Kidney capillary endothelial cell (primary cell): ENCODE measurements around the gene PPME1.

Source experiments
- DNase-seq: peaks from one replicate; pipeline ENCODE4 v3.0.0-alpha.2; 2018; ENCODE audit warnings: low spot score

The PPME1 gene

DNA sequence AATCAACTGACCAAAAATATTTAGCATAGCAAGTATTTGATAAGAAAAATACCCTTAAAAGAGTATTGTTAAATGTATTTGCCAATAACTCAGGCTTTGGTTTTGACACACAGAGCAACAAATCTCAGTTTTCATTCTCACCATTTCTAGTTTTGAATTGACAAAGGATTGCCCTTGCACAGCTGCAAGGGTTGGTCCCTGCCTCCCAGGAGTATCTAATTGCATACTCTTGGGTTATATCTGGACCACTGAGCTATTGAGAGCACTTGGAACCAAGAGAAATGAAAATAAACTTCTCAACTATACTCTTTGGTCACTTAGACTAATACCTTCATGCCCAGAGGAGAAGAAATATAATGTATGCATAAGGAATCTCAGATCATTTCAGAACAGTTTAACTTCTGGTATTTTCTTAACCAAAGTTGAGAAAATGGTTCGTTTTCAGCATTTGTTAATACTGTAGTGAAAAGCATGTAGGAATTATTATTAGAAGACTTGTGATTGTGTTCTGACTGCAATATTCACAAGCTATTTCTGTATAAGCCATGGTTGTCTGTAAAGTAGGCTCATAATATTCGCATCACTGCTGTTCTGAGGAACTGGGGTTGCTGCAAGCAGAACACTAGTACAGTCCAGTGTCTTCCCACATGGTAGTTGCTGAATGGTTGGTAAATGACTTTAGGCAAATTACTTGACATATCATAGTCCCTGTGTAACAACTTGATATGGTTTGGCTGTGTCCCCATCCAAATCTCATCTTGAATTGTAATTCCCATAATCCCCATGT lies 8.2 kb upstream of the PPME1 start:
- no peak for DNase-seq

DNA sequence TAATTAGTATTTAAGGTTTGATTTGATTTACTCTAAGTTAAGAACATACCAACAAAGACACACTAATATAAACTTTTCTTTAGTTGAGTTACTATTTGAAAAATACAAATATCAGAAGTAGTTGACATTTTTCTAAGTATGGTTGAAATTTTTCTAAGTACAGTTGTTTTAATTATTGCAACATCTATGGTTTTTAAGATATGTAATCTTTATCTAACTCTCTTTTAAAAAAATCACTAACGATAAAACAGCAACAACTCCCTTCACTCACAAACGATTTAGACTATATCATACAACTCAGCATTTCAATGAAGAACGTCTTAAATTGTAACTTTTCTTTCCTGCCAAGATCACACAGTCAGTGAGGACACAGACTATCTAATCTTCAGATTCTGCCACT lies 2.3 kb upstream of the PPME1 start:
- no peak for DNase-seq

DNA sequence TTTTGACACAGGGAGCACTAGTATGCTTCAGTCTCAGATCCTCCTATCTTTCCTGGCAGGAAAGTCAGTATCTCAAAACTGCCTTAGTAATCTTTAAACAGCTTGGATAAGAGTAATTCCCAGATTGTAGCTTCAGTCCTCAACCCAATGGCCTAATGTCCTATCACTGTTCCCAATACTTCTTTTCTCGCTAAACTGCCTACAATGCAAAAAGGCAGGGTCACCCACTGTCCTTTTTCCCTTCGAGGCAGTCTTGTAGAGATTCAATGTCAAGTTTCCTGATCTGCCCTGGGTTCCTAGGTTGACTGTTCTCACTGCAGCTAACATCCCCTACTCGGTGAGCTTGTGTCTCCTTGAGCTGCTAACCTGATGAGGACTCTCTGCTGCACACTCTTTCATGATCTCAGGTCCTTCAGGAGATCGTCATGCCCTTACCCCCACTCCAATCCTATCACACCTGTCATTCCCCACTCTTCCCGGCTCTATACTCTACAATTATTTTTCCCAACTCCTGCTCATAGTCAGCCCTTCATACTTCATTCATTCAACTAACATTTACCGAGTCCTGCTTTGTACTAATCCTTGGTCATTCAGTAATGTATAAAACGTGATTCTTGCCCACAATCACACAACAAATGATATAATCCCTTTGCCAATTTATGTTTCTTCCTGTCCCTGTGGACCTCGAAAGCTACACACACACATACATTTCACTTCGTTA lies 1.2 kb upstream of the PPME1 start:
- DNase-seq = peak; percentile 7

DNA sequence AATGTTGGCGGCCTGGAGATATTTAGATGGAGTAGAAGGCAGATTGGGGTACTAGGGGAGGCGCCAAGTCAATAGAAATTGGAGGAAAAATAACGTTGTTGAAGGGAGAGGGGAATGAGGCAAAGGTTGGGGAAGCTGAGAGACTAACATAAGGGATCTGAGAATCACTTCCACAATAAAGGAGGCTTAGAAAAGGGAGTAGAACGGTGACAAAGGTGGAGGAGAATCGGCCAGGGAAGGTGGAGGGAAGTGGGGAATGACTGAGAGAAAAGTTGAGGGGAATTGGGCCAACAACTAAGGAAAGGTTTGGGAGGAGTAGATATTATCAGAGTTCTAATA lies 510 bp downstream of the PPME1 start:
- no peak for DNase-seq

DNA sequence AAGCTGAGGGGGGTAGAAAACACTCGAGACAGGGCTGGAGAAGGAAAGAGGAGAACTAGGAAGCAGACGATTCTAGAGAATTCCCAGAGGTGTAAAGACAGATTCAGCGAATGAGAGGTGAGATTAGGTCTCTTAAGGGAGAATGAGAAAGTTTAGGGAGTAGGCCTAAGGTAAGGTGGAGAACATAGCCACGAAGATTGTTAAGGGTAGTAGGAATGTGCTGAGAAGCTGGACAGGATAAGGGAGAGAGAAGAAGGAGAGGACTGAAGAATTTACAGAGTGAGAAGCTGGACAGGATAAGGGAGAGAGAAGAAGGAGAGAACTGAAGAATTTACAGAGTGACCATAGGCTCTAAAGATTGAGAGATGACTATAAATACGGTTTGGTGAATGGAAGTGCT lies 908 bp downstream of the PPME1 start:
- peak; percentile 3 for DNase-seq

DNA sequence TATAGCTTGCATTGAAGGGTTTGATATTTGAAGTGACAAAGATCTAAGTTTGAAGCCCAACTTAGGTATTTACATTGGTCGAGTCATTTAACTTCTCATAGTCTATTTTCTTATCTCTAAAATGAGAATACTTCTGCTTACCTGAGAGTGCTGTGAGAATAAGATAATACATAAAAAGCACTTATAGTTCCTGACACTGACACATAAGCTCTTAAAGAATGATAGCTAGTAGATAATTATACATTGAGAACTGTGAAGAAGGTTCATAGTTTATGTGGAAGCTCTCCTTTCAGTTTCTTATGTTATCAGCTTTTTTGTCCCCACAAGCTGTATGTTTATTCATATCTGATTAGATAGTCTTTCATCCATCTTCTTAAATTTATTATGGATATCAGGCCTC lies 4.8 kb downstream of the PPME1 start:
- no peak for DNase-seq

DNA sequence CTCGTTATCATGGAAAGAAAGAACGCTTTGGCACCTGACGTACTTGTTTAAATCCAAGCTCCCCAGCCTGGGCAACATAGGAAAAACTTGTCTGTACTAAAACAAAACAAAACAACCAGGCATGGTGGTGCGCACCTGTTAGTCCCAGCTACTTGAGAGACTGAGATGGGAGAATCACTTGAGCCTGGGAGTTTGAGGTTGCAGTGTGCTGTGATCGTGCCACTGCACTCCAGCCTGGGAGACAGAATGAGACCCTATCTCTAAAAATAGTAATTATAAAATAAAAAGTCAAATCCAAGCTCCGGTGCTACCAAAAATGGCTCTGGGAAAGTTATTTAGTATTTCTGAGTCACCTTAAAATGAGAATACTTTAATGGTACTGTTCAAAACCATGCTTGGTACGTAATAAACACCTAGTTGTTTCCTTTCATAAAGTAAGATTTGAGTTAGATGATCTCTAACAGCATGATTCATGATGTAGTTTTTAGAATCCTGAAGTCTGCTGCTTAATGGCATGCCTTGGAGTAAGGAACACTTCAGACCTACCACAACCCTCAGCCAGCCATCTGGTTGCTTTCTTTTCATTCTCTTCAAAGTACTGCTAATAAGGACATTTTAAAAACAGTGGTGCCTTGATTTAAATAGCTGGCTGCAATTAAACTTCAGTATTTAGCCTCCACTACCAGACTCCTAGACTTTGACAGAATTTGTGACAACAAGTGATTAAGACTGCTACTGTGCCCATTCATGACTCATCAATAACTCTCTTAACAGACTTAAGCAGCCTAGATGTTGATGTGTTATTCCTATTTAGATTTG lies 8.4 kb downstream of the PPME1 start:
- peak; percentile 7 for DNase-seq

DNA sequence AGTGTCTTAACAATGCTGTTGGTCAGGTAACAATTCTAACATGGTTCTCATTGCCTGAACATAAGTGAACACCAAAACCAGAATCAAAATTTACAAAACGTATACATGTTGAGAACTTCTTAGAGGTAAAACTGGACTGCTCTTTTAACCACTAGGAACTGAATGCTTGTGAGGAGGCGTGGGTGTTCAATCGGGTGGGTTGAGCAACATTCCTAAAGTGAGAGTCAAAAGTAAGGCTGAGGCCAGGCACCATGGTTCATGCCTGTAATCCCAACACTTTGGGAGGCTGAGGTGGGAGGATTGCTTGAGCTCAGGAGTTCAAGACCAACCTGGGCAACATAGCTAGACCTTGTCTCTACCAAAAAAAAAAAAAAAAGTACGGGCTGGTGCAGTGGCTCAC lies 11.5 kb downstream of the PPME1 start:
- no peak for DNase-seq

DNA sequence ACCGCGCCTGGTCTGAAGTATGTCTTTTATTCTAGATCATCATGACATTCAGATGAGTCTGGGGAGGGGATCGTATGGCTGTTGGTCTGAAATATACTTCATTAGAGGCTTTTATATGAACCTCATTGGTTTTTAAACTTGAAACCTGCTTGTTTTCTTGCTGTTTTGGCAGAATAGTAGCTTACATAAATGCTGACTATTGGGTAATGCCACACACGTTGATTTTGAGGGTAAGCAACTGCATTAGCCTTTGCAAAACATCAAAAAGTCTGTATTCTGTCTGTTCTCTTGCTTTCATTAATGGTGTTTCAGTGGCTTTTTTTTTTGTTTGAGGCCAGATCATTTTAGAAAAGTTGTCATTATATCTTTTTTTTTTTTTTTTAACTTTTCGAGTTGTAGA lies 14.2 kb downstream of the PPME1 start:
- no peak for DNase-seq

DNA sequence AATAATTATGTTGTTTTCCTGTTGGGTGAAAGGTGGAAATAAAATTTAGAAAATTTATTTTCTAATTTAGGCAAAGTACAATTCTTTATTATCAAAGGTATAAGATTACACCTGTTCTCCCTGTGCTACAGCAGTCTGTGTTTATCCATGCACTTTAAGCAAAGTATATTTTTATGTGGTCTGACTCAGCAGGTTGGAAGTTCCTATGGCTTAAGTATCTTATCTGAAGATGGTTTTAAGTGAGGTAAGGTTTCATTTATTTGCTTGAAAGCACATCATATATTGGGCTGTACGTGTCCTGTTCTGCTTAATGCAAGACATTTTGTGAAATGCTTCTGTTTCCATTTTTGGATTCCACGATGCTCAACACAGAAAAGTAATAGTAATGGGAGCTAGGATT lies 14.6 kb downstream of the PPME1 start:
- DNase-seq = no peak

DNA sequence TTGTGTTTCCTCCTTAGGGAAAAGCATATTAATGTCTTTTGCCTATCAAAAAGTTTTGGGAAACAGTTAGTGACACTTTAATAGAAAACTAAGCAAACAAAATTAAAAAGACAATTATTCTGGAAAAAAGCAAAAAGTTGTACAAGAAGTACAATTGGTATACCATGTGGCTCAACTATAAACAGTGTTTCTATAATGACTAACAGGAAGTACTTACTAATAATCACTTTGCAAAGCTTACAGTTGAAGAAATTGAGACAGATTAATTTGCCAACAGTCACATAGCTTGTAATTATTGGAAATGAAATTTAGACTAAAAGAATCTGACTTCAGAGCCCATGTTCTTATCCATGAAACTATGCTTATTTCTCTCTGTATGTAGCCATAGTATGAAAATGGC lies 24.7 kb downstream of the PPME1 start:
- DNase-seq = peak; percentile 16

DNA sequence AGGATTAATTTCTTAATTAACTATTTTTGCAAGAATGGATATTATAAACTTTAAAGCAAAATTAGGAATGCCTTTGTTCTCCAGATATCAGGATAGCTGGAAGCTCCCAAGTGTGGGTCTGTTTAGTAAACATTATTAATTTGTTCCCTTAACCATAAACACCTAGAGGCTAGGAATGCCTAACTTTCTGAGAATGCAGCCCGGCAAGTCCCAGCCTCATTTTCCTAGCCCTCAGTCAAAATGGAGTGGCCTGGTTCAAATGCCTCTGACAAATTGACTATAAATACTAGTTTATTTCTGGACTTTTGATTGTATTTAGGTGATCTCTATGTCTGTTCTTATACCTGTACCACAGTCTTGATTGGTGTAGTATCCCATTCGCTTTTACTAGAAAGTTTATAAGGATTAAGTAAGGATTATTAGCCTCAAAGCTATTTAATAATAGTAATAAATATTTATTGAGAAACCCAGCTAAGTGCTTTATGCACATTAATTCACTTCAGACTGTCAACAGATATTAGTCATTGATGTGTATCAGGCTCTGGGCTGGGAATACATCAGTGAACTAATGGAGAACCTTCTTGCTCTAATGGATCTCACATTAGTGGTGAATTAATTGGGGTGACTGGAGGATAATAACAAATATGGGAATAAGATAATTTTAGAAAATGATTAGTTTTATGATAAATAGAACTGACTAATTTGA lies 25.8 kb downstream of the PPME1 start:
- DNase-seq = no peak

DNA sequence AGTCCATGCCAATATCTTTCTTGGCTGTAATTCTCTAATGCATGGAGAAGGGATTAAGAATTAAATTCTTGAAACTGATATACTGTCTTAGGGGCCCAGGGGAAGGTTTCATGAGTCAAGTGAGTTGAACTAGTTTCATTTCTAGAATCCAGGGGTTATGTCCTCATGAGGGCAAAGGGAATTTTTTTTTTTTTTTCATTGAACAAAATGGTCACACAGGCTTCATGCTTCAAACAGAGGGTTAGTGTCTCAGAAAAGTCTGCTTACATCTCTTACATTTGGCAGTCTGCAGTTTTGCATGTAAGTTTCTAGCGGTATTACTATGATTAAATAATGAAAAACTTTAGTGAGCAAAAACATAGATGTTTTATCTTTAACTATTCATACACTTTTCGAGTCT lies 32.9 kb downstream of the PPME1 start:
- DNase-seq = no peak

DNA sequence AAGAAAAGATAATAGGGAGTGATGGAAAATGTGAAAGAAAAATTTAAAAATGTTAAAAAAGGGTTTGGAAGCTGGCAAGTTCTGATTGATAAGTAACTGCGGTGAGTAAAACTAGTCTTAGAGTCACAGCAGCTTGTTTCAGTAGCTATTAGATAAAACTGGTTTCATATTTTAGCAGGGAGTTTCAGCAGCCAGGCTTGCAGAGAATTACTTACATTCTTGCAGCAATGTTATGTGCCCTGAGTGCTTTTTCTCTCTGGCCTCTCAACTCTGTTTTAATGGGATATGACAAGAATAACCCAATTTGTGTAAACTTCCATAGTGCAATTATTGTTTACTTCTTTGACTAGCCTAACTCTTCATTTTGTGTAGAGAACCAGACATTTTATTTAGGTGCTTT lies 33.6 kb downstream of the PPME1 start:
- DNase-seq = no peak

DNA sequence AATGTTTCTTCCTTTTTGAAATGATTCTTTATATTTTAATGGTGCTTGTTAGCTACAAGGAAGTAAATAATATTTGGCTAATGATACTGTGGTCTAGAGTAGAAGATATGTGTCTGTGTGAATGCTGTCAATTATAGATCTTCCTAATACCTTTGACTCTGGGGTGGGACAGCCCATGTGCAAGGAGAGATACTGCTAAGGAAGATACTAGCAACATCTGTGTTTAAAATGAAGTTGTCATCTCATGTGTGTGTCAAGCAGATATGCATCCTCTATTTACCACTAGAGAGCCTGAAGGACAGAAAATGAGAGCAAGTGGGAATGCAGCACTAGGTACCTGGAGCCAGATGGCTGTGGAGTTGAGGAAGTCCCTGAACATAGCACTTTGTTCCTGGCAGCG lies 34.1 kb downstream of the PPME1 start:
- DNase-seq = no peak

DNA sequence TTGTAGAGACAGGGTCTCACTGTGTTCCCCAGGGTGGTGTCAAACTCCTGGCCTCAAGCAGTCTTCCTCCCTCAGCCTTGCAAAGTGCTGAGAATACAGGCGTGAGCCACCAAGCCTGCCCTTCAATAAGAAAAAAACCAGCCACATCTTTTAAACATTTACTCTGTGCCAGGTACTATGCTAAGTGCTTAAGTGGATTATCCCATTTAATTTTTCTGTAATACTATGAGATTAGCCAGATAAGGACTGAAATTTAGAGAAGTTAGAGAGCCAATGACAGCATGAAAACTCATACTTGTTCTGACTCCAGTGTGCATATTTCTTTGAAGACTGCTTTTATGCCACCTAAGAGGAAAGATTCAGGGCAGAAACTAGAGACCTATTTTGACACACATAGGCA lies 35.7 kb downstream of the PPME1 start:
- no peak for DNase-seq

DNA sequence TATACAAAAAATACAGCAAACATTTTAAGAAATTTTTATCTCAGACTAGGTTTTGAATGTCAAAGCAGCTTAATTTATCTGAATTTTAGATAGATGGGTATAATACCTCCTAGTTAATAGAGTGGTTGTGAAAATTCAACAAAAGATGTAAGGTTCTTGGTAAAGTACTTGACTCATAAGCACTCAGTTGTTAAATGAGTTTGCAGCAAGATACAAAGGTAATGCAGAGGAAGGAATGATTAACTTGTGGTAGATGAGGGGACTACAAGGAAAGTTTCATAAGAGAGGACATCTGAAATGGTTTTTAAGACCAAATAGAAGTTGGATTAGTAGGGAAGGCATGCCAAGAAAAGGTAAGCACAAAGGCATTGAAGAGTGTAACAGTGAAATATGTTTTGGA lies 37.4 kb downstream of the PPME1 start:
- no peak for DNase-seq

DNA sequence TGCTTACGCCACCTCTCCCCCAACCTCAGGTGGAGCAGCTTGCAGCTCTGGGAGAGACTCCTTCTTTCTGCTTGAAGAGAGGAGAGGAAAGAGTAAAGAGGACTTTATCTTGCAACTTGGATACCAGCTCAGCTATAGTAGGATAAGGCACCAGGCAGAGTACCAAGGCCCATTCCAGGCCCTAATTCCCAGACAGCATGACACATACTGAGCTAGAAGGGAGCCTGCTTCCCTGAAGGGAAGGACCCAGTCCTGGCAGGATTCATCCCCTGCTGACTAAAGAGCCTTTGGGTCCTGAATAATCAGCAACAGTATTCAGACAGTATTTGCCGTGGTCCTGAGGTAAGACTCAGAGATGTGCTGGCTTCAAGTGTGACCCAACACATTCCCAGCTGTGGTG lies 41.4 kb downstream of the PPME1 start:
- DNase-seq = no peak

DNA sequence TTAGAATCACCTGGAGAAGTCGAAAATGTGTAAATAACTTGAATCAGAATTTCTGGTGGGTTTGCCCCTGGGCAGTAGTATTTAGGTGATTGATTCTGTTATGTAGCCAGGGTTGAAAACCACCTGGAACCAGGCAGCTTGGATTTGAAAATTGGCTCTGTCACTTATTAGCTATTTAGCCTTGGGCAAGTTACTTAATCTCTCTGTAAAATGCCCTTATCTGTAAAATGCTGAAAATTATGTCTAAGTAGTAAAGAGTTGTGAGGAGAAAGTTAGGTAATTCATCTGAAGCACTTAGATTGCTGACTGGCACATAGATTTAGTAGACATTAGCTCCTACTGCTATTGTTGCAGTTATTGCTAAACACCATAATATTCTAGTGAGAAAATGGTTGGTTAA lies 49.3 kb downstream of the PPME1 start:
- no peak for DNase-seq

DNA sequence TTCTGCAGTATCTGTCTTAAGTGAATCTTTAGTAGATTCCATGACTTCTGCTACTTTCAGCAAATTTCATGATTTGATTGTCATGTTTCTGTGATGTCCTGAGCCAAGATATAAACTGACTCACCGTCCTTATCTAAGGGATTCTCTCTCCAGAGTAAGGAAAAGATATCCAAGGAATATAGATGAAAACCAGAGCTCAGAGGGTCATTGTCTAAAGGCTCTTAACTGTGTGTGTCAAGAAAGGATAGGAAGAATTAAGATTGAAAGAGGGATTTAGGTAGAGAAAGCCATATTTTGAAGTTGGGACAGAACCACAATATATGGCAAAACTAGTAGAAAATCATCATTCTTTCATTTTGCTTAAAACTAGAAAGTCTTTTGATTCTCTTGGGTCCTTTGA lies 50.7 kb downstream of the PPME1 start:
- no peak for DNase-seq

DNA sequence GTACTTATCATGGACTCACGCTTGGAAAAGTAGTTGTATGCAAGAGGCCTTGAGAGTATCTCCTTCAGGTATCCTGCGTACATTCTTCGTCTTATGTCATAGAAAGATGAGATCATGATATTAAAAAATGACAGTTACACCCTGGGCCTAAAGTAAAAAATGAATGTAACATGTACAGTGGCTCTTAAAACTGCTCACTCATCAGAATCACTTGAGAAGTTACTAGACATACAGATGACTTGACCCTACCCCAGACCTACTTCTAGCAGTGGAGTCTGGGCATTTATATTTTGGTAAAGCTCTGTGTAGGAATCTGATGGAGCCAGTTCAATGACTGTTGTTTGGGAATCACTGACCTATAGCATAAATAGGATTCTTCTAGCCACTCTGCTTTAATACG lies 54.5 kb downstream of the PPME1 start:
- no peak for DNase-seq

DNA sequence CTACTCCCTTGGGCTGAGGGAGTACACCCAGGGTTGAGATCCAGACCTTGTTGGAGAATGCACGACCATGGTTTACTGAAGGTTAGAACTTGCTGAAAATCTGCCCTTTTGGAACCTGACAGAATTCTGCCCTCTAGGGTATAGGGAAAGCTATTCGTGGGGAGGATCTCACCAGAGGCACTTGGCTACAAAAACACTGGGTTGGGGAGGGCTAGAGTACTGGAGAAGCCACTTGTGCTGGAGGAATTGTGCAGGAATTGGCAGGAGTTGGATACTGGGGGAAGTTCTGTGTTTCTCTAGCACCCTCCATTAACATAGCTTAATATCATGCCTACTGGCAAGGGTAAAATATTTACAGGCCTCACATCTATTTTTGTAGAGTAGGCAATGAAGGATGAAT lies 55.8 kb downstream of the PPME1 start:
- DNase-seq = no peak
